PFSK-1 (cell line): ENCODE results near the gene AGBL5.

ENCODE experiments used
- POLR2AphosphoS5 ChIP-seq: IDR thresholded peaks from 2 replicates; pipeline ENCODE4 v1.6.1; 2012; ENCODE audit warnings: low read depth, mild to moderate bottlenecking, control low read depth, low read length, moderate library complexity
- SIN3A ChIP-seq: IDR thresholded peaks from 2 replicates; pipeline ENCODE4 v1.6.1; 2012; ENCODE audit warnings: mild to moderate bottlenecking, low read length, moderate library complexity, borderline replicate concordance; ENCODE audit not compliant: insufficient read depth
- TAF1 ChIP-seq: IDR thresholded peaks from 2 replicates; pipeline ENCODE4 v1.6.1; 2012; ENCODE audit warnings: low read length, control low read depth, borderline replicate concordance; ENCODE audit not compliant: insufficient read depth
- TF ChIP-seq, protein P1 (sequence below), 2 experiments: IDR thresholded peaks; 2 replicates each; pipeline versions ENCODE4 v1.6.1 to v1.8.0; 2011 to 2012; ENCODE audit warnings: low read depth in 2 of 2, low read length in 2 of 2, control low read depth in 1 of 2, inconsistent platforms in 1 of 2, mild to moderate bottlenecking in 1 of 2, moderate library complexity in 1 of 2; ENCODE audit not compliant: insufficient read depth in 1 of 2

DNA sequence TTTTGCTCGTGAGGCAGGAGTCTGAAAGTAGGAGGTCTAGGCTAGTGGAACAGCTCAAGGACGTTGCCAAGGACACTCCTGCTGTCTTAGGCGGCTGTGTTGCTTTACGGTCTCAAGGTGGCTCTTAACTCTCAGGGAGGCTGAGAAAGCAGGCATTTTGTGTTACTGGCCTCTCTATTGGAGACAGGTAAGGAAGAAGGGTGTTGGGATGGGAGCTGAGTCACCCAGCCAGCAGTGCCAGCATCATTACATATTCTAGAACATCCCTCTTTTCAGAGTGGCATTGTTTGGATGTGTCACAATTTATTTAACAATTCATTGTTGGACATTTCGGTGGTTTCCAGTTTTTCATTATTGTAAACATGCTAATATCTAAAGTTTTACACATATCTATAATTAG, 49.5 kb upstream of the AGBL5 start:
- TF ChIP-seq, protein P1, sequence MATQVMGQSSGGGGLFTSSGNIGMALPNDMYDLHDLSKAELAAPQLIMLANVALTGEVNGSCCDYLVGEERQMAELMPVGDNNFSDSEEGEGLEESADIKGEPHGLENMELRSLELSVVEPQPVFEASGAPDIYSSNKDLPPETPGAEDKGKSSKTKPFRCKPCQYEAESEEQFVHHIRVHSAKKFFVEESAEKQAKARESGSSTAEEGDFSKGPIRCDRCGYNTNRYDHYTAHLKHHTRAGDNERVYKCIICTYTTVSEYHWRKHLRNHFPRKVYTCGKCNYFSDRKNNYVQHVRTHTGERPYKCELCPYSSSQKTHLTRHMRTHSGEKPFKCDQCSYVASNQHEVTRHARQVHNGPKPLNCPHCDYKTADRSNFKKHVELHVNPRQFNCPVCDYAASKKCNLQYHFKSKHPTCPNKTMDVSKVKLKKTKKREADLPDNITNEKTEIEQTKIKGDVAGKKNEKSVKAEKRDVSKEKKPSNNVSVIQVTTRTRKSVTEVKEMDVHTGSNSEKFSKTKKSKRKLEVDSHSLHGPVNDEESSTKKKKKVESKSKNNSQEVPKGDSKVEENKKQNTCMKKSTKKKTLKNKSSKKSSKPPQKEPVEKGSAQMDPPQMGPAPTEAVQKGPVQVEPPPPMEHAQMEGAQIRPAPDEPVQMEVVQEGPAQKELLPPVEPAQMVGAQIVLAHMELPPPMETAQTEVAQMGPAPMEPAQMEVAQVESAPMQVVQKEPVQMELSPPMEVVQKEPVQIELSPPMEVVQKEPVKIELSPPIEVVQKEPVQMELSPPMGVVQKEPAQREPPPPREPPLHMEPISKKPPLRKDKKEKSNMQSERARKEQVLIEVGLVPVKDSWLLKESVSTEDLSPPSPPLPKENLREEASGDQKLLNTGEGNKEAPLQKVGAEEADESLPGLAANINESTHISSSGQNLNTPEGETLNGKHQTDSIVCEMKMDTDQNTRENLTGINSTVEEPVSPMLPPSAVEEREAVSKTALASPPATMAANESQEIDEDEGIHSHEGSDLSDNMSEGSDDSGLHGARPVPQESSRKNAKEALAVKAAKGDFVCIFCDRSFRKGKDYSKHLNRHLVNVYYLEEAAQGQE (IDR thresholded peaks at IDR 0.05; ENCODE audit: insufficient read depth in 1 of 2, low read depth in 2 of 2, low read length in 2 of 2) = no peak
- no peak for TF ChIP-seq POLR2AphosphoS5
- TF ChIP-seq TAF1 = no peak
- TF ChIP-seq SIN3A = no peak
